HG02884 (cell line): ENCODE results near the gene ME3.
A peak's percentile ranks its signal among the peaks of the same experiment; 100 is the strongest.

Source experiments
- ATAC-seq: cut with Tn5 transposase; IDR thresholded peaks from one replicate; pipeline ENCODE4 v1.9.1; 2021; ENCODE audit warnings: mild to moderate bottlenecking, moderate library complexity; ENCODE audit not compliant: unreplicated experiment

ME3 gene

DNA sequence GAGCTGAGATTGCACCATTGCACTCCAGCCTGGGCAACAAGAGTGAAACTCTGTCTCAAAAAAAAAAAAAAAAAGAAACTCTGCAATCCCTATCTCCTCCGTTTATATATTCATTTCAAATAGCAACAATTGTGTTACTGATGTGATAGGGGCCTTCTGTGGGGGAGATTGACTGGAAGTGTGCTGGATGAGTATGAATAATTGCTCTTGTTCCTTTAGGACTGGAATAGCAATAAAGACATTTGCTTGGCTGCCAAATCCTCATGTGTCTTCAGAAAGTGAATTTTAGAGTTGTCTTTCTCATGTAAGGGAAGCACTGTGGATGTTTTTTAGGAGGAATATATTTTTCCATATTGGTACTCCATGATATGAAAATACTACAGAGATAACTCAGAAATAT, 21.1 kb upstream of the ME3 start:
- ATAC-seq, result no peak

DNA sequence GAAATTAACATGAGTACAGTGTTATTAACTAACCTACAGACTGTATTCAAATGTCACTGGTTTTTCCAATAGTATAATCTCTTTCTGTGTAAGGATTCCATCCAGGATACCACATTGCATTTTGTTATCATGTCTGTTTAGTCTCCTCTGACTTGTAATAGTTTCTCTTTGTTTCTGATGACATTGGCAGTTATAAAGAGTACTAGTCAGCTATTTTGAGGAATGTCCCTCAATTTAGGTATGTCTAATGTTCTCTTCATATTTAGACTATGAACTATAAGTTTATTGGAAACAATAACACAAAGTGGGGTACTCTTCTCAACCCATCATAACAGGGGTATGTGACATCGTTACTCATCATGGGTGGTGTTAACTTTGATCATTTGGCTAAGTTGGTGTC, 20.3 kb upstream of the ME3 start:
- no peak for ATAC-seq

DNA sequence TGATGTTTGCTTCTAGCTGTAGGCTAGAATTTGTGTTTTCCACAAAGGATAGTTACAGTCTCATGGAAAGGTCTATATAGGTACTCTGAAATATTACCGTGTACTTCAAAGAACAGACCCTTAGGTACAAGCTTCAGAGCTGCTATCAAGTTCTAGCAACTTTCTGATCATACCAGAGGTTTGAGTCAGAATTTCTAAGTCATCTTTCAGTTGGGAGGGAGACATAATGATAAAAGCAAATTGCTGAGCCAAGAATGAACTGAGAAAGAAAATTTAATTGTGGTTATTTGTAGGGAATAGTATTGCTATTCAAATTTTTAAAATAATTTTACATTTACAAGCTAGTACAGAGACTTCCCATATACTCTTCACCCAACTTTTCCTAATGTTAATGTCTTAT, 19.9 kb upstream of the ME3 start:
- no peak for ATAC-seq

DNA sequence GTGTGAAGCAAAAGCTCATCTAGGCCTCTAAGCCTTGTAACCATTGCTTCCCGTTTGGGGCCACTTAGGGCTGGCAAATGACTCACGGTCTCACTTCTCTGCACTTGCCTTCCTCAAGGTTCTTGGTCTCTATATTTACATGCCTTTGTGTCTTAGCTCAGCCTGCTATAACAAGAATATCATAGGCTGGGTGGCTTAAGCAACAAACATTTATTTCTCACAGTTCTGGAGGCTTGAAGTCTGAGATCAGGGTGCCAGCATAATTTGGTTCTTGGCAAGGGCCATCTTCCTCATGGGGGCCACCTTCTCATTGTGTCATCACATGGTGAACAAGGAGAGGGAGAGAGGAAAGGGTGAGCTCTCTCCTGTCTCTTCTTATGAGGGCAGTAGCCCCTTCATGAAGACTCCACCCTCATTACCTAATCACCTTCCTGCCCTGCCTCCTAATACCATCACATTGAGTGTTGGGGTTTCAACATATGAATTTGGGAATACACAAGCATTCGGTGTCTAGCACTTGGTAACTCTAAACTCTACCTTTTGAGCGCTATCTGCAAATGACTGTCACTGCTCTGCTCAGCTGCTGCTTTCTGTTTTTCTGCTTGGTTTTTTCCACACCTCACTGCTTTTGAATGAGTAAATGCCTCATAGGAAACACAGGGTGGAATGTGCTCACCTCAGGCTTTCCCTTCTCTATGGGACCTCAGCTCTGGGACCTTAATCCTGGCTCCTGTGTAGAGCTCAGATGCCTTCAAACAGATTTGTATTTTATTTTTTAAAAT, 16.2 kb upstream of the ME3 start:
- peak; percentile 82 for ATAC-seq

DNA sequence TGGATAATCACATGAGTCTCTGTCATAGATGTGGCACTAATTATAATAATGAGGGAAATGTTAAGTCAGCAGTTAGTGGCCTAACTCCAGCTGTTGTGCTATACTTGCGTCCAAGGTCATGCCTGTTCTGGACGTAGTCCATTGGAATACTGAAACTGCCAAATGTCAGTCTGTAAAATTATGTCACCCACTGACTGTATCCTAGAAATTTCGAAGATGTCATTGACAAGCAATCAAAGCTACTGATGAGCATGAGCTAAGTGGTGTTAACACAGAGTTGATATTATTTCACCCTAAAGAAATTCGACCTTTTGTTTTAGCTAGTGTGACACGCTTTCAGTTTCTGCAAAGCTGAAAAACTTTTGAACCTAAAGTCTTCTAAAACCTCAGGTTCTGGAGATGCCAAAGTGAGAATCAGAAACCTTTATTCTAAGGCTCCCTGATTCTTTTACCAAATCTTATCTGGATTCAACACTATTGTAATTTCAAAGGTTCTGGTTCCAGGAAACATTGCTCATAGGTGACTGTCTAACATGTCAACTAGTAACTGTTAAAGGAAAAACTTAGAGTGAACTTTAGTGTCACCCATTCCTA, 14.9 kb upstream of the ME3 start:
- ATAC-seq, result no peak

DNA sequence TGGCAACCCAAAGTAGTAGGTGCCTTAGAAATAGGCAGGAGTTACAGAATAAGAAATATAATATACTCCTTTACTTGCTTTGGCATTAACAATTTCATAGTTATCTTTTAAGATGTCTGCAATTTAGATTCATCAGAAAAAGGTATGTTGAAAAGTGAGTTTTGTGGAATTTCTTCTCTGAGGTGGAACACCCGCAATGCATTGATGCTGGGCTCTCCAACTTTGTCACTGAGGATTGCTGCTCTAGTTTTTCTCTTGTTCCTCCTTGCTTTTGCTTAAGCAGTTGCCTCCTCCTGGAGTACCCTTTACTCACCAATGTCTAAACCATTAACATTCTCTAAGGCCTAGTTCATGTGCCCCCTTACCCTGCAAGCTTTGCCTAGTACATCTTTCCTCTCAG, 14.1 kb upstream of the ME3 start:
- ATAC-seq, result no peak

DNA sequence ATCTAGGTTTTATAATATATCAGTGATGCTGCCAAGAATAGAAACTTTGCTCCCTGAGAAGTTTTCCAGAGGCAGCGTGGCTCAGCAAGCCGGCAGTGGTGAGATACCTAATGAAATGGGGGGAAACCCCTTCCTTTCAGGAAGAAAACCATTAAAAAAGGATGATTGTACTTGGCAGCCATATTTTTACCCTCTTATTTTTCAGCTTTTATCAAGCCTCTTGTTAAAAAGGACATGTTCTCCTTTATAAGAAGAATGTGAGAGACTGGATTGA, 9.0 kb upstream of the ME3 start:
- ATAC-seq, result no peak

DNA sequence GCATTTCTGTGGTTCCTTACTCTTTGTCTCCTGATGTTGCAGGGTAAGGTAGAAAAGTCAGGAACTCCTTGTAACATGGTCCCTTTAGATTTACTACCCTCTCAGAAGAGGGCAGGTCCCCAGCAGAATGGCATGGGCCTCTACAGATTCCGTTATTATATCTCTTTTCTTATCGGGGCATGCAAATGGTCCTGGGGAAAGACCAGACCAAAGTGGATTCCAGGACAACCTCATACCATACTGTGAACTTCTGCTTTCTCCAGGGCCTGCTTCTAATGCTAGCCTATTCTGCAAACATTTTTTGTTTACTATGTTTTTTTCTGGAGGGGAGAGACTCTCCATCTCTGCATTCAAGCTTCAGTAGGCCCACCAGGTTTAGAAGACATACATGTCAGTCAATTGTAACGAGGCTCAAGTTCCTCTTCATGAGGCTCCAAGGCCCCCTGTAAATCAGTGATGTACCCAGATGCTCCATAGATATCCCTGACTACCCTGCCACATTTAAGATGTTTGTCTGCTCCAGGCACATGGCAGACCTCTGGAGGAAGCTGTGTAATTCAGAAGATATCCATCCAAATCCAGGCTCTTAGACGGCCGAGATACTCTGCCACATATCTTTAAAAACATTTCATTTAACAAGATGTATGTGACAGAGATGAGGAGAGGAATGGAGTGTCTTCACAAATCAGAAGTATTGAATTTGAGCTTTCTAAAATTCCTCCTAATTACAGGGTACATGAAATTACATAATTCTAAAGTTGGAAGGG, 8.5 kb upstream of the ME3 start:
- ATAC-seq, result no peak

DNA sequence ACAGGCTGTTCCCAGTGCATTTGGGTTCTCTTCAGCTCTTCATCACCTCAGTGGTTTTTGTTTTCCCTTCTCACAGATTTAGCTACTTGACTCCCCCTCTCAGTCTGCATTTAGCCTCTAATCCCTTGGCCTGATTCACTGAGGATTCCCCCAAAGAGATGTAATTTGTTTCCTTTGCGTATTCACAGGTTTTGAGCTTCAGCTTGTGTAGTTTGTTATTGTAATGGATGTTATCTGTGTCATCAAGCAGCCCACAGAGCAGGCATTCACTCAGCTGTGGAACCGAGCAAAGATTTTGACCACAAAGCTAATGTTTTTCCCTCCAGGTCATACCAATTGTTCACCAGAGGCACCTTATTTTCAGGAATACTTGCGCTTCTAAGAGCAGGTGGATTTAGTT, 6.4 kb upstream of the ME3 start:
- ATAC-seq, result no peak

DNA sequence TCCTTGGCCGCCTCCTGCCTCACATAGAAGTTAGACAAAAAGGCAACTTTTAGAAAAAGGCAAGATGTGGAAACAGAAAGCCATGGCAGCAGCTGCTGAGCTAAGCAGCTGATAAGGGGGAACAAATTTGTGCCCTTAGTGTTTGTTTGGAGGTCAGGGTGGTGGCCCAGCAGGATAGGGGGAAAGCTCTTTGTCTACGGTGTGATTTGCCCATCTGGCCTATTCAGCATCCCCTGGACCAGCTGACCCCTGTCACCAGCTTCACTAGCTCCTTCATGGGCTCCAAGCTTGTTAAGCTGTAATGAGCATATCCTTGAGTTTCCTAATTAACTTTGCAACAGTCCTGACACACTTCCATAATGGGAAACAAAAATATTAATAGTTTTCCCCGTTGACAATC, 5.9 kb upstream of the ME3 start:
- no peak for ATAC-seq

DNA sequence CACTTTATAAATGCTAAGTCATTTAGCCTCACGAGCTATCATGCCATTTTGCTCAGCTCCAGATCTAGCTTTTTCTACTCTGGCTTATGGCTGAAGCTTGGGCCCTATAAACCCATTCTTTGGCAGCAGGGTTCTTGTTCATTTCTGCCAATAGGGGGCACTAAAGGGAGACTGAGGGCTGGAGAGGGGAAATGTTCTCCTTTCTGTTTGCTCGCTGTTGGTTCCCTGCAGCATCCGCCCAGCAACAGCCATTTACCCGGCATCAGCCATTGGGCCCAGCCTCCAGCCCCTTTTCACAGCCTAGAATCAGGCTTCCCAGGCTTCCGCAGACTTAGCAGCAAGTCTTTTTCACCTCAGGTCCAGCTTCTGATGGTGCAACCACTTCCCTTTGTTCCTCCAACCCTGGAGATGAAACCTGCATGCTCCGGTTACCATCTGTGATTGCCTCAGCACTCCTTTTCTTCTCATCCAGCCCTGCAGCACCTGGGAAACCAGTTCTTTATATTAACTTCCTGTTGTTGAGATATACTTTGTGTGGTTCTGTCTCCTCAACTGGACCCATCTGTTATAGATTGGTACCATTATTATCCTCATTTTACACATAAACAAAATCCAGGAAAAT, 4.2 kb upstream of the ME3 start:
- ATAC-seq, result no peak

DNA sequence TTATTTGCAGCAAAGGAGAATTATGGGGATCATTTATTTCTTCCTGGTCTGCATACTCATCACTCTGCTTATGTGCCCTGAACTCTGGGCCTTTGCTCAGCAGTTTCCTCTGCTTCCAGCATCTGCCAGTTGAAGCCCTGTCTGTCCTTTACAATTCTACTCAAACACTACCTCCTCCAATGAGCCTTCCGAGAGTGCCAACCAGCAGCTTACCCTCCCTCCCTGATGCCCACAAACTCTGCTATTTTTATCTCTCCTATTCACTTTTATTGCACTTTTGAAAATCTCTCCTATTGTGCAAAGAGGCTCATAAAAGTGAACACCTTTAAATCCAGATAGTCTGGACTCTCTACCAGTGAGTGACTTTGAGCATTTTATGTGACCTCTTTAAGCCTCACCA, 3.6 kb upstream of the ME3 start:
- ATAC-seq, result no peak

DNA sequence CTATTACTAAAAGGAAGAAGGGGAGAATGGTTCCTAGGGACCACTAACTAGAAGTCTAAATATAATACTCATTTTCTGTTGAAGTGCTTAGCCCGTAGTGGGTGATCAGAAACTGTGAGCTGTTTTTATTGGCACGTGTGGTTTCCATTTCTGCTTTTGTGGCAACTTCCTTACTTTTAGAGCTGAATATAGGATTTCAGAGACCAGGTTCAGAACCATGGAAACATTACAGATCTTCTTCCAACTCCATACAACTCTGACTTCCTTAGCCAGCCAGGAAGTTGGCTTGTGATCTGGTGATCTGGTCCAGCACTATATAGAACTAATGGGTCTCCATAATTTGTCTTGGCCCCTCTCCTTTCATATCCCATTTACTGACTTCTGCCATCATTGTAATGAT, 2.6 kb upstream of the ME3 start:
- ATAC-seq, result no peak

DNA sequence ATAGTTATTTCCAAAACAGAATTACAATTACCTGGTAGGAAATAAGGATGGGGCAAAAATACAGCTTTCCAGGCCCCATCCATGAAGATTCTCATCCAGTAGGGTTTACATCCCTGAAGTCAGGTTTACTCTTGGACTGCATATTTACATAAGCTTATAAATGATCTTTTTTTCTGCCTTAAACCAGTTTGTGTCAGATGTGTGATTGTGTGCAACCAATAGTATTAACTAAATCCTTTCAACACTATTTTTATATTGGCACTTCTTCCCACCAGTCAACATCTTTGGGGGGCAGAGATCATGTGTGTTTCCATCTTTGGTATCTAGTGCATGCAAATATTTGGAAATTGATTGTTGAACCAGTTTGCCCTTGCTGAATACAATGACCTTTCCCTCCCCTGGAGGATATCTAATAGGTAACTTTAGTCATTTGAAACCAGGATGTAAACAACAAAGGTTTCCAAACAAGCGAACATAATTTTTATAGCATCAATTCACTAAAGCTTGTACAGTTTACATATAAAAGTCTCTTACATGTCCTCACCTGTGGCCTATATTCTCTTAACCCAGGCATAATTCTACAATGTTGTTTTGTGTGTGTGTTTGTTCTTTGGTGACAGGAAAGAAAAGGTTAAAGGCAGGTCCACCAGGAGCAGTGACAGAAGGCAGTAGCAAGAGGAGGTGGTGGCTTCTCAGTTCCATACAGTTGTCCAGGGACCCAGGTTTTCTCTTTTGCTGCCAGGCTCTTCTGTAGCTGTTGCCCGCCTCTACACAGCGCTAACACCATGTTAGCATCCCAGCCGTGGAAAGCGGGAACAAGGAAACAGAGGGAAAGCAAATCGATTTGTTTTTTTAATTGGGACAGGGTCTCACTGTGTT, 1.7 kb upstream of the ME3 start:
- no peak for ATAC-seq

DNA sequence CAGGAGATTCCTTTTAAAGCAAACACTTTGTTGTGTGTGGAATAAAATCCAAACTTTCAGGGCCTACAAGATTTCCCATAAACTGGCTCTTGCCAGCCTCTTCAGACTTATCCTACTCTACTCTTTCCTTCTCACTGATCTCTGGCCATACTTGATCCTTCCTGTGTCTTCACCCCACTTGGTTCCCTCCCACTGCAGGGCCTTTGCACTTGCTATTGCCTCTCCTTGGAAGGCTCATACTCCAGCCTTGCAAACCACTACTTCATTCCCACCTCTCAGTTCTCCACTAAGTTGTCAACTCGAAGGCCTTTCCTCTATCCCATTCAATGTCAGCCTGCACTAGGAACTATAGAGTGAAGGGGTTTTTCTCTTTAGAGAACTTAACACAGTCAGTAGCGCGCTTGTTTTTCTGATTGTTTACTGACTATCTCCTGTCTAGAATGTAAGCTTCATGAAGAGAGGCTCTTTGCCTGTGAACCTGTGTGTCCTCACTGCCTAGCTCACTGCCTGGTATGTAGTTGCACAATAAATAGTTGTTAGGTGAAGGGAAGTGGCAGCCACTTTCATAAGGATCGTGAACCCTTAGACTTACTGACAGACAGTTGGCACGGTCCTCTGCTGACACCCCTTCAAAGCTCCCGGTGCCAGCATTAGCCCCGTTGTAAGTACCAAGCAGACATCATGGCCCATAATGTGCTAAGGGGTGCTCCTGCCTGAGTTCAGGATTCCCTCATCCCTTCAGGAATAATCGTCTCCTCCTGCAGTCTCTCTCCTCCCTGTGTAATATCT, 833 bp upstream of the ME3 start:
- no peak for ATAC-seq

DNA sequence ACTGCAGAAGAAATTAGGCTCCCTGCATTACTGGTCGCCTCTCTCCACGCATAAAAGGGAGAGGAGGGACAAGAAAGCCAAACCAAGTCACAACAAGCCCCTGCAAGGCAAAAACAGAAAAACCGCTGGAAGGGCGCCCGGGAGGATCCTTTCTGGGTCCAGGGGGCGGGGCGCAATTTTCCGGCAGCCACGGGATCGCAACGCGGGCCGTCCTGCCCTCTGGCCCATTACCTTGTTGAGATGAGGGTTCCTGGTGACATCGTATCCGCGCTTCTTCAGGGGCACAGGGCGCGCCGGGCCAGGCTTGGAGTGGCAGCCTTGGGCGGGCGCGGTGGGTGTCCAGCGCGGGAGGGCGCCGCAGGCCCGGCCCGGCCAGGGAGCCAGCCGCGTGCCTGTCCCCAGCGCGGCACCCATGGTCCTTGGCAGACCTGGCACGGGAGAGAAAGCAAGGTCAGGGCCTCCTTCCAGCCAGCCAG, 847 bp downstream of the ME3 start:
- no peak for ATAC-seq

DNA sequence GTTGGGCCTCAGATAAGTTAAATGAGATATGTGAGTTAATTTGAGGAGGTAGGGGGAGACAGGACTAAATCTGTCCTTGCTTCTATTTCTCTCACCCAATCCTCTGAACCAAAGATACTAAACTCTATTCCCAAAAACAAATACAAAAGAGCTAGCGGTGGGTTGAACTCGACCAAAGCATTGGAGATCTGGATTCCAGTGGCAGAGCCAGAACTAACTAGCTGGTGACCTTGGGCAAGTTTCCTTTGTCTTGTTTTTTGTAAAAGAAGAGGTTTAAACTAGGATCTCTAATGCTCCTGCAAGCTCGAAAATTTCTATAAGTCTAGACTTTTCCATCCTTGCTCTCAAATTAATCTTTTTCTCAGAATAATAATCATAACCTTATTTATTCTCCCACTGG, 1.5 kb downstream of the ME3 start:
- no peak for ATAC-seq

DNA sequence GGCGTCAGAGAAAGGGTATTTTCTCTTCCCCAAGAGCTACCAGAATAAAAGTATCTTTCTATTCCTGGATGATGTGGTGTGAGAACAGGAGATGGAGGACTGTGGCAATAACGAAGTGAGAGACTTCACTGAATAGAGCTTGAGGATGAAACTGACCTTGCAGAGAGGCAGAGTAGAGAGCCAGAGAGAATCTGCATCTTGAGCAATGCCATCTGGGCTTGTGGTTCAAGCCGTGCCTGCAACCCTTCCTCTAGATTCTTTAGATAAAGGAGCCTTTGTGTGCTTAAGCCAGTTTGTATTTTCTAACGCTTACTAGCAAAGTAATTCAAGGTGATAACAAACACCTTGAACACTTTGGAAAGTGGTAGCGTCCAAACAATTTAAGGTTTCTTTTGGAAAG, 2.2 kb downstream of the ME3 start:
- ATAC-seq, result no peak

DNA sequence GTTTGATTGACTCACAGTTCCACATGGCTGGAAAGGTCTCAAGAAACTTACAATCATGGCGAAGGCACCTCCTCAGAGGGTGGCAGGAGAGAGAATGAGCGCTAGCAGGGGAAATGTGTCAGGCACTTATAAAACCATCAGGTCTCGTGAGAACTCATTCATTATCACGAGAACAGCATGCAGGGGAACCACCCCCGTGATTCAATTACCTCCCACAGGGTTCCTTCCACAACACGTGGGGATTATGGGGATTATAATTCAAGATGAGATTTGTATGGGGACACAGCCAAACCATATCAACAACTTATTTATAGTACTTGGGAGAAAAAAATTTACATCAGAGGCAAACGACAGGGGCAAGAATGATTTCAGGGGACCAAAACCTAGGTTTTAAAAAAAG, 3.0 kb downstream of the ME3 start:
- ATAC-seq, result no peak

DNA sequence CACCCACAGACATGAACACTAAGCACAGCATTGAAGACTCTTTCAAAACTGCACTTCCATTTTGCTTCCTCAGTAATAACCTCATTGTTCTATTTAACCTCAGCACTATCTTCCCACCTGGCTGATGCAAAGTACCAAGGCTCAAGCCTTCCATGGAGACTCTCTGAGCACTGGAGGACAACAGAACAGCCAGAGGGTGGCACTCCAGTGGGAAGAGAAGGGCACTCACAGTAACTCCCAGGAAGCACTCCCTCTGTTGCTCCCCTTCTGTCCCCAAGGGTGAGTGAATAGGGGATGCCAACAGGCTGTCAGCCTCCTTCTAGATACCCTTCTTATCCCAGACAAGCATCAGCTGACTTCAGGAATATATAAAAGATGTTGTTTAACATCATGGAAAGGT, 3.5 kb downstream of the ME3 start:
- ATAC-seq, result no peak
